Non-pigmented ciliary epithelial cell (primary cell): Measurements from ENCODE around the gene REST.
A peak's percentile ranks its signal among the peaks of the same experiment; 100 is the strongest.
"Not testable (repeated sequence)": the region's sequence is repeated elsewhere in the genome, so short reads cannot be mapped to it uniquely, and the experiment has no call there.

Experiments
- DNase-seq: peaks from one replicate; pipeline ENCODE4 v3.0.0-alpha.2; 2010; ENCODE audit warnings: low read depth

REST gene

DNA sequence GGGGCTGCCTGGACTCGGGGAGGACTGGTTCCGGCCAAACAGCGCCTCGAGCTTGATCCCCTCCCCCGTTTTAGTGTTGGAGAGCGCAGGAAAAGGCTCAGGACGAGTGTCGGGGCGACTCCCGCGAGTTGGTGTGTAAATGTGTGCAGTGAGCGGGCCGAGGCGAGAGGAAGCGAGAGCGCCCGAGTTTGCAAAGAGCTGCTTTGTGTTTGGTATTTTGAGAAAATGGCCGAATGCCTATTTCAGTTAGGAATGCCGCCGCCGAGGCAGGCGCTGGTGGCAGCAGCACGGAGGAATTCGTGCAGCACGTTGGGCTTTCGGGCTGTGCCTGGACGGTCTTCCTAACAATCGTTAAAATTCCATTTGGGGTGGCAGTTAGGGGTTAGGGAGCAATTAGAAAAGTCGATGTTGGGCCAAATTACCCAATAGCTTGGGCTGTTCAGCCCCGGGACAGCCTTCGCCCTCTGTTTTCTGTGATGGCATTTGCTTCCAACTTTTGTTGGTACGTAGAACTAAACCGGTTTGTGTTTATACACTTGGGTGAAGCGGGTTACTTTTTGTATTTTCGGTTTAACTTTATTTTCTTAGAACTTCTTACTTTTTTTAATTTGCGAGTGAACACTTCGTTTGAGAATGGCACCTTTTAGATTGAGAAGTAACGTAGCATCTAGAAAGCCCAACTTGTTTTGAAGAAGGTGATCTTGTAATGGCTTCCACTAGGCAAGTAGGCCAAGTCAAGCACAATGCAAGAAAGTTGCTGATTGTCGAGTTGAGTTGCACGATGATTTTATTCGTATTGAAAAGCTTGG, 1.6 kb downstream of the REST start:
- DNase-seq: no peak

DNA sequence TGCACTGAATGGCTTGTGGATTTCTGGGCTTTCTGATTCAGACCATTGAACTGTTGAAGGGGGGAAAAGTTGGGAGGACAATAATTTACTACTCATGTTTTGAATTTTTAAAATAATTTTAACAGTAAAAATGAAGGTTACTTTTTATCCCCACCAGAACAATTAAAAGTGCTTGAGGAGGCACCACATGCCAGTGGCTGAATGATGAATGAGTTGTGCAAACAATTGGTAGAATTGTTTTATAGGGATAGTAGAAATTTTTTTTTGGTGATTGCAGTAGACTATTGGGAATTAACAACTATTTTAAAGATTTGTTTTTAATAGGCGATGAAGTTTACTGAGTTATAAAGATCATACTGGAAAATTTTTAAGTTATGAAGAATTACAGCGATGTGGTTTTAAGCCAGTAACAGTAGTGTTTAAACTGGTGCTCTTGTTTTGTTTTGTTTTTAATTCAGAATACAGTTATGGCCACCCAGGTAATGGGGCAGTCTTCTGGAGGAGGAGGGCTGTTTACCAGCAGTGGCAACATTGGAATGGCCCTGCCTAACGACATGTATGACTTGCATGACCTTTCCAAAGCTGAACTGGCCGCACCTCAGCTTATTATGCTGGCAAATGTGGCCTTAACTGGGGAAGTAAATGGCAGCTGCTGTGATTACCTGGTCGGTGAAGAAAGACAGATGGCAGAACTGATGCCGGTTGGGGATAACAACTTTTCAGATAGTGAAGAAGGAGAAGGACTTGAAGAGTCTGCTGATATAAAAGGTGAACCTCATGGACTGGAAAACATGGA, 2.7 kb downstream of the REST start:
- no peak for DNase-seq

DNA sequence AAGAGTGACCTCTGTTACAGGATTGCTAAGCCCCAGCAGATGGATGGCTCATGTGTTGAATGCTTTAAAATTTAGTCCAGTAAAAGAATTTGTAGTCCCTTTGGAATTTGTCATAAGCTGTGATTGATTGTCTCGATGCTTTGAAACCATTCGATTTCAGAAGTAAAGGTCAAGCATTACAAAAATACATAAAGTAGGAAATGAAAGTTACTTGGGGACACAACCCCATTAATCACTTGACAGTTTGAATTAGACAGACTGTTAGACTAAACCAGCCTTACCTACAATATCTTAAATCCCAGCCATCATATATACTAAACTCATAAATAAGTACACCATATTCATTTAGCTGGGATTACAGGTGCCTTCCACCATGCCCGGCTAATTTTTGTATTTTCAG, 6.6 kb downstream of the REST start:
- DNase-seq: no peak

DNA sequence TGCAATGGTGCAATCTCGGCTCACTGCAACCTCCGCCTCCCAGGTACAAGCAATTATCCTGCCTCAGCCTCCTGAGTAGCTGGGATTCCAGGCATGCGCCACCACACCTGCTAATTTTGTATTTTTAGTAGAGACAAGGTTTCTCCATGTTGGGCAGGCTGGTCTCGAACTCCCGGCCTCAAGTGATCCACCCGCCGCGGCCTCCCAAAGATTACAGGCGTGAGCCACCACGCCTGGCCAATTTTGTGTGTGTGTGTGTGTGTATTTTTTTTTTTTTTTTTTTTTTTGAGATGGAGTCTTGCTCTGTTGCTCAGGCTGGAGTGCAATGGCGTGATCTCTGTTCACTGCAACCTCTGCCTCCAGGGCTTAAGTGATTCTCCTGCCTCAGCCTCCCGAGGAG, 7.3 kb downstream of the REST start:
- DNase-seq: not testable (repeated sequence)

DNA sequence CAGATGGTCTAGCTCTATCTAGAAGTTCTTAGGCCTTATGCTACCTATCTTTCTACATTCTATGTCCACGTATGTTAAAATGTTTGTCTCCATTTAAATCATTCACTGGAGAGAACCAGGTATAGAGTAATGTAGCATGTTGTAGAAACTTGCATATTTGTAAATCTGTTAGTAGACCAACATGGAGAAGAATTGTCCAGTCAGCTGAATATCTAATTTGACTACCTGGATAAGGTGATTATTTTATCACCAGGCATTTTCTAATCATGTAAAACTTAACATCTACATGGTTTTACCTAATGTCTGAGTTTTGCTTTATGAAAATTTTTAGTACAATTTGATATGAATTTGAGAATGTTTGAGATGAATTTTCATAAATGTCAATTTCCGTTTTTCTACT, 19.5 kb downstream of the REST start:
- DNase-seq: no peak

DNA sequence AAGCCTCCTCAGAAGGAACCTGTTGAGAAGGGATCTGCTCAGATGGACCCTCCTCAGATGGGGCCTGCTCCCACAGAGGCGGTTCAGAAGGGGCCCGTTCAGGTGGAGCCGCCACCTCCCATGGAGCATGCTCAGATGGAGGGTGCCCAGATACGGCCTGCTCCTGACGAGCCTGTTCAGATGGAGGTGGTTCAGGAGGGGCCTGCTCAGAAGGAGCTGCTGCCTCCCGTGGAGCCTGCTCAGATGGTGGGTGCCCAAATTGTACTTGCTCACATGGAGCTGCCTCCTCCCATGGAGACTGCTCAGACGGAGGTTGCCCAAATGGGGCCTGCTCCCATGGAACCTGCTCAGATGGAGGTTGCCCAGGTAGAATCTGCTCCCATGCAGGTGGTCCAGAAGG, 22.9 kb downstream of the REST start:
- DNase-seq: no peak

DNA sequence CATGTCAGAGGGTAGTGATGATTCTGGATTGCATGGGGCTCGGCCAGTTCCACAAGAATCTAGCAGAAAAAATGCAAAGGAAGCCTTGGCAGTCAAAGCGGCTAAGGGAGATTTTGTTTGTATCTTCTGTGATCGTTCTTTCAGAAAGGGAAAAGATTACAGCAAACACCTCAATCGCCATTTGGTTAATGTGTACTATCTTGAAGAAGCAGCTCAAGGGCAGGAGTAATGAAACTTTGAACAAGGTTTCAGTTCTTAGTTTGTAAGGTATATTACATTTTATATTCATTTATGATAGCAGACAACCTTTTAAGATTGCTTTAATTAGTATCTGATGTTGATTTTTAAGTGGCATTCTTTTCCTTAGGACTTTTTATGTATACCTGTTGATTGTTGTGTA, 24.2 kb downstream of the REST start:
- no peak for DNase-seq

DNA sequence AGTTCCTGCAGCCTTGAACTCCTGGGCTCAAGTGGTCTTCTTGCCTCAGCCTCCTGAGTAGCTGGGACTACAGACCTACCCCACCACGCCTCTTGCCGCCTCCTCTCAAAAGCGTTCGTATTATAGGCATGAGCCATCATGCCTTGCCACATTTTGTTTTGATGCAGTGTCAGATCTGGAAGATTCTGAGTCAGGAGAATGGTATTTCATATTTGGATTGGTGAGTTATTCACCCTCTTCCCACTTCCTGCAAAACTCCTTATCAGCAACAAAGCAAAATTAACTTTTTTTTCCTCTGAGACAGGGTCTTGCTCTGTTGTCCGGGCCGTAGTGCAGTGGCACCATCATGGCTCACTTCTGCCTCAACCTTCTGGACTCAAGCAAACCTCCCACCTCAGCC, 29.6 kb downstream of the REST start:
- DNase-seq: peak; percentile 87

DNA sequence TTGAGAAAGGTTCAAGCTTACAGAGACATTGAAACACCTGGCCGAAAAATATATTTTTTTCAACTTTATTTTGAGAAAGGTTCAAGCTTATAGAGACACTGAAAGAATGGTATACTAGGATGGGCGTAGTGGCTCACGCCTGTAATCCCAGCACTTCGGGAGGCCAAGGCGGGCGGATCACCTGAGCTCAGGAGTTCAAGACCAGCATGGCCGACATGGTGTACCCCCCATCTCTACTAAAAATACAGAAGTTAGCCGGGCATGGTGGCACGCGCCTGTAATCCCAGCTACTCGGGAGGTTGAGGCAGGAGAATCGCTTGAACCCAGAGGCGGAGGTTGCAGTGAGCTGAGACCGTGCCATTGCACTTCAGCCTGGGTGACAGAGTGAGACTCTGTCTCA, 32.1 kb downstream of the REST start:
- not testable (repeated sequence) for DNase-seq

DNA sequence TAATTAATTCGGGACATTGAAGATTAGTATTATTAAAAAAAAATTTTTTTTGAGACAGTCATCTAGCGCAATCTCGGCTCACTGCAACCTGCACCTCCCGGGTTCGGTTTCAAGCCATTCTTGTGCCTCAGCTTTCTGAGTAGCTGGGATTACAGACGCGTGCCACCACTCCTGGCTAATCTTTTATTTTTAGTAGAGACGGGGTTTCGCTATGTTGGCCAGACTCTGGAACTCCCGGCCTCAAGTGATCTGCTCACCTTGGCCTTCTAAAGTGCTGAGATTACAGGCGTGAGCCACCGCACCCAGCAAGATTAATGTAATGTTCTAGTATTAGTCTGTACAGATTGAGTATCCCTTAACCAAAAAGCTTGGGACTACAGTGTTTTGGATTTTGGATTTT, 32.7 kb downstream of the REST start:
- DNase-seq: no peak

DNA sequence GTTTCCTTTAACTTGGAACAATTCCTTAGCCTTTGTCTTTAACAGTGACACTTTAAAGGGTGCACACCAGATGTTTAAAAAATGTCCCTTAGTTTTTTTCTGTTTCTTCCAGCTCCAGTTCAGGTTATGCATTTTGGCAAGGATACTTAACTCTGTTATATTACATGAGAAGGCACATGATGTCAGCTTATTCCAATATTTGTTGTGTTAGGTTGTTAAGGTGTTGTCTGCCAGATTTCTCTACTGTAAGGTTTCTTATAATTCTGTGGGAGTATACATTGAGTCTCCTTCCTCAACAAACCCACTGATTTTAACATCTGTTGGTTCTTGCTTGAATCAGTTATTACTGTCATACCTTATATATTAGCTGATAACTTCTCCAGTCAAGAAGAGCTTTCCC, 33.3 kb downstream of the REST start:
- DNase-seq: no peak

DNA sequence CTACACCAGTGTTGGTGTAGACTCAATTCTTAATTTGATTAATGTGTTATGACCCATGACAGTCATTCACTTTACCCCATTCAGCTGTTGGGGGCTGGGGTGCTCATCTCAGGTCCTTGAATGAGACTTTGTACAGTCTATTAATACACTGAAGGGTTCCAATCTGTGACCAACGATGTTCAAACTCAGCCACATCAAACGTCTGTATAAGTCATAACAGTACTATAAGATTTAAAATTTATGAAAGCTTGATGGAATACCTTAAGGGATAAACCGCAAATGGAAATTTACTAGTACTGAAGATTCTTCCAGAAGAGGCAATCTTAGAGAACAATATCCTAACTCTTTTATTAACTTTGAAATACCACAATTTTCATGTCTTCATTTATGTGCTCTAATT, 33.7 kb downstream of the REST start:
- DNase-seq: no peak

DNA sequence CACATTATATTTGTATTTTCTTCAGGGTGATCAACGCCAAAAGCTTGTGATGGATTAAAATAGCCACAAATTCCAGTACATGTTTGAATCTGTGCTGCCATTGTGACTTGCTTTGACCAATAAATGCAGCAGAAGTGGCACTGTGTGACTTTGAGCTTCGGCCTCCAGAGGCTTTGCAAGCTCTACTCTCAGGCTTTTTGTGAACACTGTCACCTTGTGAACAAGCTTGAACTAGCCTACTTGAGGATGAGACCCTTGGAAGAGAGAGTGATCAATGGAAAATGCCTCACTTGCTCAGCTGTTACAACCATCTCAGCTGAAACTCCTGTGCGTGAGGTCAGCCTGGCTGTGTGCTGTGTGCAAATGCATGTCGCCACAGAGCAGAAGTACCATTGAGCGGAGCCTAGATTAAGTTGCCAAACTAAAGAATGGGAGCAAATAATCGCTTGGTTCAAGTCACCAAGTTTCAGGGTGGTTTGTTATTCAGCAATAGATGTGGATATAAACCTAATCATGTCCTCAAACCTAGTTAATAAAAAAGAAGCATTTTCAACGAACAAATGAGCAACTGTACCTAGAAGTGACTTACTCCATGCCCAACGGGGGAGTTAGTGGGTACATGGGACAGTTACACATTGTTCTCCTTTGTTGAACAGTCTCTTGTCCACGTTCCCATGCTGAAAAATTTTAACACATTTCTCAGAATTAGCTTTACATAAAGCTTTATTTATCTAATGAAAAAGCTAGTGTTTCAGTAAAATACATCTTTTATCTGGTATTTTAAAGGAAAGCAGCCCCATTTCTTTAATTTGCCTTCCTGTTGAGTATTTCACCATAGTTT, 46.2 kb downstream of the REST start:
- DNase-seq: no peak

DNA sequence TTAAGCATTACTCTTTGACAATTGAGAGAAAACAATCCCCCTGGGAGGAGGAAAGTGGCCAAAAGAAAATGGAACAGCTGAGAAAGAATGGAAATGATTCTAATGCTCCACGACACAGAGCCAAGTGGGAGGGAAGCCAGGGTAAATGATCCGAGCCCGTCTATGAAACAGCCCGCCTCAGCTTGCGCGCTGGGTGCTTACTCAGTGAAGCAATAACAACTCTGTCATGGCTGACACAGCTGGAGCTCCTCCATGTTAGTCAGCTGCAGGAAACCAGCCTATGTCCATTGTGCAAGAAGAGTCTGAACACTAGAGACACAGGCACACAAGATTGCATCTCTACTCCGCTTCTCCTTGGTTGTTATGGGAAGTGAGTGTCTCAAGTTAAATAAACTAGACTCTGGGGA, 50.4 kb downstream of the REST start:
- DNase-seq: peak; percentile 91

DNA sequence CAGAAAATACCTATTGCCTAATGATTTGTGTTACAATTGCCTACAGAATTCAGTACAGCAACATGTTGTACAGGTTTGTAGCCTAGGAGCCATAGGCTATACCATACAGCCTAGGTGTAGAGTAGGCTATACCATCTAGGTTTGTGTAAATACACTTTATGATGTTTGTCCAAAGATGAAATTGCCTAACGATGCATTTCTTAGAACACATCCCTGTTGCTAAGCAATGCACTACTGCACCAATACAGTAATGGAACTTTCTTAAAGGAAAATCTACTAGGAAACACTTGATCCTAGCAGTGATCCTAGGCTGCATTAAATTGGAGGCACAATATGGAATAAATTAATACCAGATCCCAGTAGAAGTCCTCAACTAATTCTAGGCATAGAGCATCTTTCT, 51.4 kb downstream of the REST start:
- no peak for DNase-seq

DNA sequence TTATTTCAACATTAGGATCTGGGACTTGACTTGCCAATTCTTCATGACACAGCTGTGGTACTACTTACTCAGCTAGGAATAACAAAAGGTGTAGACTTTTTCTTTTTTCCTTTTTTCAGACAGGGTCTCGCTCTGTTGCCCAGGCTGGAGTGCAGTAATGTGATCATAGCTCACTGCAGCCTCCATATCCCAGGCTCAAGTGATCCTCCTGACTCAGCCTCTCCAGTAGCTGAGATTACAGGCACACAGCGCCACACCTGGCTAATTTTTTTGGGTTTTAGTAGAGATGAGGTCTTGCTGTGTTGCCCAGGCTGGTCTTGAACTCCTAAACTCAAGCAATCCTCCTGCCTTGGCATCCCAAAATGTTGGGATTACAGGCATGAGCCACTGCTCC, 53.4 kb downstream of the REST start:
- DNase-seq: no peak

DNA sequence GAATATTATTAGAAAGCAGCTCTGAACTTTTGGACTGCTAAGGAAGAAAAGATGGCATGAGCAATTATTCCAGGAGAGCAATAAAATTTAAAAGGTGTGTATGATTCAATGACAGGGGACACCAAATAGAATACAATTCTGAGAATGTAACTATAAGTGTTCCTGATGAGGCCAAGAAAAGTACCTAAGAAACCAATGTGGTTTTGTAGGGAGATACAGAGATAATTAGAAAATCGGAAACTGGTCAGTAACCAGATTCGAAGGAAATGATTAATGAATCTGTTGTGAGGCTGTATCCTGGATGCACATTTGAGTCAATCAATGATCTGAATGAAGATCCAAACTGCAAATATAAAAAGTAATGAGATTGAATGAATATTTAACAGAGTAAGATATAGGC, 63.7 kb downstream of the REST start:
- DNase-seq: no peak

DNA sequence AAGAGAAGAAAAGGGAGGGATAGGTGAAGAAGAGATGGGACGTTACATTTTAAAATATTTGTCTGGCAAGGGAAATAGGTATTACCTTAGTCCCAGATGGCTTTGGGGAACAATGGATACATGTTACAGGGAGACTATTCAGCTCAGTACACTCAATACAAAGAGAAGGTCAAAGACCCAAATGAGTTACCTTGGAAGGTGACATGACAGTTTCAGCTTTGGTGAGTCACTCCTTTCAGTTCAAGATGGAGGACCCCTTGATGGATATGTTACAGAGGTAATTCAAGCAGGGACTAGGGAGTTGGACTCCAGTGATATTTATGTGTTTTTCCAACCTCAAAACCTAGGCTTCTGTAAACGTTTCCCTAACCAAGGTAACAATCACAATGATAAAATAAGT, 64.7 kb downstream of the REST start:
- no peak for DNase-seq

DNA sequence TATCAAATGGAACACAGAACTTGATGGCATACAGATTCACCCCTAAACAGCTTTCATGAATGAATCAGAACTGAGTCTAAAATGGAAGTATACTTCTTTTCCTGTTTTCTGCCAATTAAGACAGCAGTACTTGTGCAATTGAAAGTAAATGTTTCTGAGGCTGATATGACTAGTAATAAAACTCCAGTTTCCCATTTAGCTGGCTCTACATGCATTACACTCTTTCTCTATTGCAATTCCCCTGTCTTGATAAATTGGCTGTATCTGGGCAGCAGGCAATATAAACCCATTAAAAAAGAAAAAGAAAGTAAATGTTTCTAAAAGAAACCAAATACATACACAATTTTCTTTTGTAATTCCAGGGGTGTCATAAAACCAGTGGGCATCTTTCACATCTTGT, 65.1 kb downstream of the REST start:
- DNase-seq: no peak

DNA sequence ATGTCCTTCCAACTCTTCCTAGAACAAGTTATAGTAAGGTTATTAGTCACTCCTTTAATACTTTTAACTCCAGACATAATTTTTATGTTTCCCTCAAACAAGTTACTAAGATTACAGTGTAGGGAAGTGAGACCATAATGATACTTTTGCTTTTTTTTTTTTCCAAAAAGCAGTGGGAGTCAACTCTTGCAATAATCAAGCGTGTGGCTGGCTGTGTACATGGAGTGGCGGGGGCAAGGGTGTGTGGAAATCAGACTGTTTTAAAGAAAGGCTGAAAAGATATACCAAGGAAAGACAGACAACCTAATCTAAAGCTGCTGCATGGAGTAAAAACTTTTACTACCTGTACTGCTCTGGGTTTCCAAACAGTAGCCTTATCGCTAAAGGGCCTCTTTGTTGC, 65.6 kb downstream of the REST start:
- no peak for DNase-seq

DNA sequence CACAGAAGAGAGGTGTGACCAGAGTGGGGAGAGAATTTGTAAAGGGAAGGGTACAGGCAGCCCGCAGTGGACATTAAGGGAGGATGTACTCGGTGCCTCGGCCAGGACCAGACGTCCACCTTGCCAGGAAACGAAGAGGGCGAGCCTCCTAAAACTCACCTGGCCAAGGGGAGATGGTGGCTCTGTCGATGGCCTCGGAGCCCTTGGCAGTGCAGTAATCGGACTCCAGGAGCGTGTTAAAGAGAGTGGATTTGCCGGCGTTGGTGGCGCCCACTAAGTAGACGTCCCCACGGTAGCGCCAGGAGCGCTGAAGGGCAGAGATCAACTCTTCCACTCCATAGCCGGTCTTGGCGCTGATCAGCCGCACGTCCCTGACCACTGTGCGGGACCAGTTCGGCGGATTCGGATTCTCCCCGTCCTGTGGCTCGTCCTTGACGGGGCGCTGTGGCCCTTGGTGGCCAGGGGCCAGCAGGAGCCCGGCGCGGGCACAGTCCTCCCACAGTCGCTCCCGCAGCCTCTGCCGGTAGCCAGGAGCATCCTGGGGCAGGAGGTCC, 68.7 kb downstream of the REST start:
- DNase-seq: no peak

DNA sequence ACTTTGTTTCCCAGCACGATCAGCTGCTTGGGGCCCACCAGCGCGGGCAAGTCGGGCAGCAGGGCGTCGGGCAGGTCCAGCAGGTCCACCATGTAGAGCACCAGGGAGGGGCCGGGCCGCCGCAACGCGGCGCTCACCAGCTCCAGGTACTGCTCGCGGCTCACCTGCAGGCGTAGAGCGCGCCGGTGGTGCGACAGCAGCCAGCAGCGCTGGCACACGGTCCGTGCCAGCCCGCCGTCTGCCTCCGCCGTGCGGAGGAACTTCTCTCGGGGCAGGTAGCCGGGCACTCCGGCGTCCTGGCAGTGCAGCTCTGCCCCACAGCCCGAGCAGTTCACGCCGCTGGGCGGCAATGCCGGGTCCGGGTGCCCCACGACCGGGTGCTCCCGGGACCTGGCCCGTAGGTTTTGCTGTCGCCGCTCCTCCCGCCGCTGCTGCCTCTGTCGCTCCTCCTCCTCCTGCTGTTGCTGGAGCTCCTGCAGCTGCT, 69.2 kb downstream of the REST start:
- DNase-seq: no peak
